Activated T-cell treated with anti-CD3 and anti-CD28 coated beads, Interleukin-2, amount 50 U/mL, for 72 hours (primary cell): ENCODE results near the gene HEY2. TPM values are rescaled to one million over a fixed set of nuclear protein-coding genes. Genes with fewer than 3 reads are reported as not detected.

Source experiments
- ATAC-seq, 2 donors: fragments of 150-1000 bp; cut with Tn5 transposase; replicated peaks in 1 of 2; 2 replicates each; pipeline ENCODE4 v1.10.0; 2021; ENCODE audit warnings: moderate library complexity in 2 of 2, mild to moderate bottlenecking in 1 of 2
- DNase-seq, 2 donors: peaks; one replicate each; pipeline ENCODE4 v3.0.0; 2021 to 2022; ENCODE audit warnings: mixed read lengths in 1 of 2
- H3K27ac Mint-ChIP-seq: one replicate; pipeline ENCODE4 v1.8.0; 2022; ENCODE audit warnings: mild to moderate bottlenecking, moderate library complexity, mixed read lengths
- H3K27me3 Mint-ChIP-seq: one replicate; pipeline ENCODE4 v1.8.0; 2022; ENCODE audit warnings: low read depth, mixed read lengths
- H3K36me3 Mint-ChIP-seq, 2 donors: one replicate each; pipeline ENCODE4 v1.8.0; 2022; ENCODE audit warnings: mixed read lengths in 2 of 2, mild to moderate bottlenecking in 1 of 2; ENCODE audit not compliant: insufficient read depth in 2 of 2
- H3K4me1 Mint-ChIP-seq: one replicate; pipeline ENCODE4 v1.8.0; 2022; ENCODE audit warnings: low read depth, mixed read lengths
- H3K4me3 Mint-ChIP-seq, 2 donors: one replicate each; pipeline ENCODE4 v1.8.0; 2022; ENCODE audit warnings: mild to moderate bottlenecking in 2 of 2, mixed read lengths in 2 of 2, moderate library complexity in 2 of 2
- H3K9me3 Mint-ChIP-seq, 2 donors: one replicate each; pipeline ENCODE4 v1.8.0; 2022; ENCODE audit warnings: mixed read lengths in 2 of 2
- total RNA-seq, 2 donors: library from RNA; stranded (reverse); gene quantifications; one replicate each; pipeline ENCODE4 v1.2.3, GENCODE V29; 2022

The HEY2 gene
- total RNA-seq, 2 donors from 2014 or later, result 0.12 TPM; not detected in 1

GRCh38 chr6:125789167-125789566 is 39.7 kb downstream of the HEY2 start:
- H3K4me3 Mint-ChIP-seq, result peak overlapping the region; percentile 90 to 97
- H3K27ac Mint-ChIP-seq, result peak overlapping the region; percentile 94
- DNase-seq (no peak), ATAC-seq (no peak)
- no peaks in the 10 kb centered on the region for H3K27me3 Mint-ChIP-seq
- peaks cover 2 to 11% of the 10 kb centered on the region in 2 donors for H3K36me3 Mint-ChIP-seq
- H3K4me1 Mint-ChIP-seq, result peaks cover 48% of the 10 kb centered on the region
- no peaks in the 10 kb centered on the region for H3K9me3 Mint-ChIP-seq

- Mint-ChIP-seq H3K9me3 (no peaks in the 10 kb centered on the region), H3K27ac (peak overlapping the region; percentile 94), H3K36me3 (peaks cover 2 to 10% of the 10 kb centered on the region in 2 donors), H3K4me3 (peak overlapping the region; percentile 90 to 97), H3K4me1 (peaks cover 49% of the 10 kb centered on the region), H3K27me3 (no peaks in the 10 kb centered on the region)
- ATAC-seq (peak; percentile 40 to 42), DNase-seq (peak; percentile 51 to 52)
These were observed 40.3 kb downstream of the HEY2 start for GRCh38 chr6:125789576-125790357.

GRCh38 chr6:125790358-125791150 is 41.1 kb downstream of the HEY2 start, which contains the start of gene NCOA7:
Gene NCOA7, plus strand, starts transcription at chr6:125790960. Its CDS starts 24,395 bp downstream, at chr6:125815355.
- Mint-ChIP-seq H3K9me3 (no peaks in the 10 kb centered on the region), H3K4me3 (peak within 1 kb of the TSS; percentile 91 to 97), H3K36me3 (peaks cover 2 to 10% of the 10 kb centered on the region in 2 donors), H3K27me3 (no peaks in the 10 kb centered on the region), H3K27ac (peak within 1 kb of the TSS; percentile 94), H3K4me1 (peaks cover 55% of the 10 kb centered on the region)
- DNase-seq, result peak; percentile 80 to 83
- peak; percentile 82 to 83 for ATAC-seq

GRCh38 chr6:125791151-125791819 is 41.9 kb downstream of the HEY2 start:
- ATAC-seq, result peak in 1 of 2 donors; percentile 21

GRCh38 chr6:125791820-125792165 is 42.4 kb downstream of the HEY2 start:
- Mint-ChIP-seq H3K9me3 (no peaks in the 10 kb centered on the region), H3K36me3 (peaks cover 0 to 6% of the 10 kb centered on the region in 2 donors), H3K27me3 (no peaks in the 10 kb centered on the region), H3K27ac (peak overlapping the region; percentile 7), H3K4me1 (peaks cover 58% of the 10 kb centered on the region), H3K4me3 (peak overlapping the region; percentile 88 to 91)
- DNase-seq (no peak), ATAC-seq (no peak)

More at GRCh38 chr6:125791151-125791819, 41.9 kb downstream of the HEY2 start:
- DNase-seq, result peak; percentile 39 to 47
- H3K27ac Mint-ChIP-seq, result peak overlapping the region; percentile 7
- peaks cover 58% of the 10 kb centered on the region for H3K4me1 Mint-ChIP-seq
- H3K4me3 Mint-ChIP-seq, result peak overlapping the region; percentile 88 to 91
- H3K9me3 Mint-ChIP-seq, result no peaks in the 10 kb centered on the region
- peaks cover 0 to 7% of the 10 kb centered on the region in 2 donors for H3K36me3 Mint-ChIP-seq
- no peaks in the 10 kb centered on the region for H3K27me3 Mint-ChIP-seq

- no peaks in the 10 kb centered on the region for H3K27me3 Mint-ChIP-seq
- no peaks in the 10 kb centered on the region for H3K9me3 Mint-ChIP-seq
- H3K27ac Mint-ChIP-seq, result peak overlapping the region; percentile 74
- peak overlapping the region; percentile 88 to 91 for H3K4me3 Mint-ChIP-seq
- ATAC-seq (no peak), DNase-seq (no peak)
- H3K4me1 Mint-ChIP-seq, result peaks cover 59% of the 10 kb centered on the region
- peaks cover 0 to 4% of the 10 kb centered on the region in 2 donors for H3K36me3 Mint-ChIP-seq
These were observed 42.7 kb downstream of the HEY2 start for GRCh38 chr6:125792172-125792571.

- no peaks in the 10 kb centered on the region for H3K27me3 Mint-ChIP-seq
- H3K27ac Mint-ChIP-seq, result peak overlapping the region; percentile 74
- DNase-seq (no peak), ATAC-seq (no peak)
- H3K9me3 Mint-ChIP-seq, result no peaks in the 10 kb centered on the region
- peaks cover 64% of the 10 kb centered on the region for H3K4me1 Mint-ChIP-seq
- H3K36me3 Mint-ChIP-seq, result peaks cover 0 to 2% of the 10 kb centered on the region in 2 donors
- peak overlapping the region; percentile 88 to 91 for H3K4me3 Mint-ChIP-seq
These were observed 43.2 kb downstream of the HEY2 start for GRCh38 chr6:125792680-125793079.

- no peaks in the 10 kb centered on the region for H3K9me3 Mint-ChIP-seq
- H3K27ac Mint-ChIP-seq, result peak overlapping the region; percentile 83
- peaks cover 65% of the 10 kb centered on the region for H3K4me1 Mint-ChIP-seq
- ATAC-seq, result no peak
- DNase-seq, result no peak
- H3K36me3 Mint-ChIP-seq, result peaks cover 0 to 2% of the 10 kb centered on the region in 2 donors
- peak overlapping the region; percentile 53 to 88 for H3K4me3 Mint-ChIP-seq
- H3K27me3 Mint-ChIP-seq, result no peaks in the 10 kb centered on the region
These were observed 43.8 kb downstream of the HEY2 start for GRCh38 chr6:125793280-125793679.

GRCh38 chr6:125793863-125794262 is 44.4 kb downstream of the HEY2 start:
- Mint-ChIP-seq H3K36me3 (peaks cover 0 to 4% of the 10 kb centered on the region in 2 donors), H3K27ac (peak overlapping the region; percentile 83), H3K4me1 (peaks cover 65% of the 10 kb centered on the region), H3K4me3 (peak overlapping the region; percentile 53 to 88), H3K27me3 (no peaks in the 10 kb centered on the region), H3K9me3 (no peaks in the 10 kb centered on the region)
- ATAC-seq (no peak), DNase-seq (no peak)

- DNase-seq (no peak), ATAC-seq (no peak)
- no peaks in the 10 kb centered on the region for H3K9me3 Mint-ChIP-seq
- peaks cover 3 to 9% of the 10 kb centered on the region in 2 donors for H3K36me3 Mint-ChIP-seq
- peak overlapping the region; percentile 2 to 88 for H3K4me3 Mint-ChIP-seq
- H3K4me1 Mint-ChIP-seq, result peaks cover 59% of the 10 kb centered on the region
- H3K27ac Mint-ChIP-seq, result peak overlapping the region; percentile 83
- no peaks in the 10 kb centered on the region for H3K27me3 Mint-ChIP-seq
These were observed 45.1 kb downstream of the HEY2 start for GRCh38 chr6:125794342-125795137.

- ATAC-seq (no peak), DNase-seq (no peak)
- Mint-ChIP-seq H3K27ac (no peak overlapping the region), H3K9me3 (no peaks in the 10 kb centered on the region), H3K27me3 (no peaks in the 10 kb centered on the region), H3K4me1 (peaks cover 54% of the 10 kb centered on the region), H3K4me3 (no peak overlapping the region), H3K36me3 (peaks cover 3 to 9% of the 10 kb centered on the region in 2 donors)
These were observed 45.9 kb downstream of the HEY2 start for GRCh38 chr6:125795301-125795700.
